ENCODE measurements around the gene SMAD2.
A peak's percentile ranks its signal among the peaks of the same experiment; 100 is the strongest.
"Not testable (repeated sequence)": the region's sequence is repeated elsewhere in the genome, so short reads cannot be mapped to it uniquely, and the experiment has no call there.

Gene SMAD2

GRCh38 chr18:47831351-47831750 is 99.1 kb downstream of the SMAD2 start:
- peak; percentile 47 for DNase-seq

- DNase-seq: no peak
These were observed 99.7 kb downstream of the SMAD2 start for GRCh38 chr18:47830772-47831171.

- no peak for DNase-seq
These were observed 100.6 kb downstream of the SMAD2 start for GRCh38 chr18:47829831-47830230.

- not testable (repeated sequence) for DNase-seq
These were observed 102.4 kb downstream of the SMAD2 start for GRCh38 chr18:47828031-47828430.

GRCh38 chr18:47826157-47827074 is 104.0 kb downstream of the SMAD2 start:
- no peak for DNase-seq

GRCh38 chr18:47821314-47821713 is 109.1 kb downstream of the SMAD2 start:
- peak; percentile 24 for DNase-seq

- DNase-seq: no peak
These were observed 112.7 kb downstream of the SMAD2 start for GRCh38 chr18:47817795-47818077.

GRCh38 chr18:47817017-47817794 is 113.3 kb downstream of the SMAD2 start:
- DNase-seq: peak; percentile 31

- no peak for DNase-seq
These were observed 114.8 kb downstream of the SMAD2 start for GRCh38 chr18:47815486-47816270.

GRCh38 chr18:47809420-47809819 is 121.0 kb downstream of the SMAD2 start:
- no peak for DNase-seq

- DNase-seq: no peak
These were observed 127.7 kb downstream of the SMAD2 start for GRCh38 chr18:47802802-47803201.

GRCh38 chr18:47801817-47802216 is 128.6 kb downstream of the SMAD2 start:
- DNase-seq: peak; percentile 37

- no peak for DNase-seq
These were observed 129.7 kb downstream of the SMAD2 start for GRCh38 chr18:47800756-47801155.

- DNase-seq: peak; percentile 63
These were observed 130.2 kb downstream of the SMAD2 start for GRCh38 chr18:47800248-47800647.

- DNase-seq: no peak
These were observed 131.1 kb downstream of the SMAD2 start for GRCh38 chr18:47799376-47799775.

- DNase-seq: no peak
These were observed 132.1 kb downstream of the SMAD2 start for GRCh38 chr18:47798366-47798765.

GRCh38 chr18:47797126-47797525 is 133.3 kb downstream of the SMAD2 start:
- no peak for DNase-seq

GRCh38 chr18:47795434-47795814 is 135.0 kb downstream of the SMAD2 start:
- no peak for DNase-seq

GRCh38 chr18:47794725-47795433 is 135.6 kb downstream of the SMAD2 start:
- DNase-seq: no peak

- no peak for DNase-seq
These were observed 136.8 kb downstream of the SMAD2 start for GRCh38 chr18:47793609-47794008.

- no peak for DNase-seq
These were observed 138.9 kb downstream of the SMAD2 start for GRCh38 chr18:47791461-47791985.

GRCh38 chr18:47790036-47790435 is 140.4 kb downstream of the SMAD2 start:
- no peak for DNase-seq
